Adrenal gland (tissue), 5 donors: ENCODE measurements around the gene PSG2.

Experiments used
- CTCF ChIP-seq, 6 experiments: fragments of 450-650 bp in 4 of 6; fragments of 200-600 bp in 2 of 6; sonication (generic) in 1 of 6; IDR thresholded peaks; 1 replicate in 5 of 6; 2 replicates in 1 of 6; pipeline versions ENCODE4 v1.5.1 to v1.8.0; 2016 to 2021; ENCODE audit warnings: antibody characterized with exemption in 6 of 6, mild to moderate bottlenecking in 2 of 6, moderate library complexity in 1 of 6
- POLR2A ChIP-seq, 2 donors: fragments of 450-650 bp; IDR thresholded peaks; one replicate each; pipeline ENCODE4 v1.6.1; 2017; ENCODE audit warnings: antibody characterized with exemption in 2 of 2, mild to moderate bottlenecking in 2 of 2, moderate library complexity in 1 of 2
- donor health status: DM: no; HTN: no; CAD: no.

- TF ChIP-seq CTCF (IDR thresholded peaks at IDR 0.05), result no peak
- no peak for TF ChIP-seq POLR2A (IDR thresholded peaks at IDR 0.05)
Measured at GRCh38 chr19:43124360-43124759, 41.9 kb upstream of the PSG2 start.
